ENCODE results near the gene WDR49. TPM values are rescaled to one million over a fixed set of nuclear protein-coding genes. Genes with fewer than 3 reads are reported as not detected.

Gene WDR49
- total RNA-seq, 1 experiment from 2014 or later: 1.3 TPM

GRCh38 chr3:167559924-167560323 is 93.8 kb downstream of the WDR49 start:
- no peak overlapping the region for H3K27ac ChIP-seq (ENCODE audit: insufficient read length, low read depth, low read length)
- Mint-ChIP-seq H3K4me3 (no peak overlapping the region), H3K4me1 (no peaks in the 10 kb centered on the region), H3K27ac (no peak overlapping the region), H3K27me3 (ENCODE audit: low read depth) (no peaks in the 10 kb centered on the region), H3K36me3 (ENCODE audit: insufficient read depth in 1 of 3, low read depth in 3 of 3) (no peaks in the 10 kb centered on the region), H3K9me3 (no peaks in the 10 kb centered on the region)
- H4K8ac ChIP-seq (replicated peaks; ENCODE audit: insufficient read length, low read depth, low read length): no peak overlapping the region
- H3T11ph ChIP-seq (ENCODE audit: low read length): no peak overlapping the region
- H3K79me1 ChIP-seq (ENCODE audit: insufficient read depth, low read depth, low read length, poor library complexity, severe bottlenecking): no peaks in the 10 kb centered on the region
- no peak overlapping the region for H4K5ac ChIP-seq (ENCODE audit: insufficient read length, low read depth, low read length)
- H3K18ac ChIP-seq (ENCODE audit: insufficient read length, low read depth, low read length): no peak overlapping the region
- H2AFZ ChIP-seq (ENCODE audit: low read length): no peak overlapping the region
- H3K79me2 ChIP-seq (ENCODE audit: insufficient read depth, low read length): no peaks in the 10 kb centered on the region
- no peaks in the 10 kb centered on the region for H3K23me2 ChIP-seq (ENCODE audit: insufficient read length, low read depth, low read length, poor library complexity, severe bottlenecking)
- H3K56ac ChIP-seq (ENCODE audit: insufficient read length, low read depth, low read length): no peak overlapping the region
- no peak overlapping the region for H2BK15ac ChIP-seq (ENCODE audit: low read depth, low read length)
- H3K9ac ChIP-seq (ENCODE audit: extremely low read depth, insufficient read length, low read length): no peak overlapping the region
- H2BK5ac ChIP-seq (ENCODE audit: insufficient read length, low read length): no peak overlapping the region
- no peaks in the 10 kb centered on the region for H3K9me3 ChIP-seq (ENCODE audit: control insufficient read depth, low read depth, low read length)
- no peaks in the 10 kb centered on the region for H3K4me1 ChIP-seq (ENCODE audit: insufficient read depth, low read length)
- no peak overlapping the region for H3K4ac ChIP-seq (ENCODE audit: low read depth, low read length)
- no peak overlapping the region for H4K91ac ChIP-seq (ENCODE audit: insufficient read length, low read depth, low read length)
- H2BK20ac ChIP-seq (ENCODE audit: low read depth, low read length, poor library complexity, severe bottlenecking): no peak overlapping the region
- DNase-seq: no peak
- no peak overlapping the region for H2BK12ac ChIP-seq (ENCODE audit: insufficient read length, low read depth, low read length)
- H3K14ac ChIP-seq (ENCODE audit: insufficient read depth, low read length): no peak overlapping the region
- H4K20me1 ChIP-seq (ENCODE audit: control insufficient read depth, insufficient read depth, insufficient read length): no peaks in the 10 kb centered on the region
- no peak overlapping the region for H2BK120ac ChIP-seq (ENCODE audit: low read depth, low read length, poor library complexity, severe bottlenecking)
- H3K4me2 ChIP-seq (ENCODE audit: insufficient read depth, insufficient read length, low read length): no peak overlapping the region
- H2AK5ac ChIP-seq (ENCODE audit: insufficient read length, low read length): no peak overlapping the region
- TF ChIP-seq CTCF (conservative IDR thresholded peaks at IDR 0.05): no peak
- H3K27me3 ChIP-seq (ENCODE audit: insufficient read depth, low read length): no peaks in the 10 kb centered on the region
- WGBS (ENCODE audit: extremely low coverage, insufficient read length, low lambda C conversion rate): no CpG with 5 or more reads among the region's 4 CpGs
- no peak overlapping the region for H3K23ac ChIP-seq (ENCODE audit: insufficient read length, low read depth, low read length)

Data from H9 (cell line).